A549 treated with AZD9567 at 1 μM for 4 hours (cell line): ENCODE measurements around the gene ELOVL4. TPM values are rescaled to one million over a fixed set of nuclear protein-coding genes. Genes with fewer than 3 reads are reported as not detected.

ENCODE experiments used
- total RNA-seq: library from RNA; stranded (reverse); fragments of 200-300 nt; extraction: Qiagen RNA extraction; gene quantifications from 5 replicates; pipeline ENCODE4 v1.2.3, GENCODE V29; 2022; ENCODE audit not compliant: insufficient read depth

The ELOVL4 gene
- 1.8 to 4.7 TPM (median 1.8 TPM) in 5 replicates for total RNA-seq

DNA sequence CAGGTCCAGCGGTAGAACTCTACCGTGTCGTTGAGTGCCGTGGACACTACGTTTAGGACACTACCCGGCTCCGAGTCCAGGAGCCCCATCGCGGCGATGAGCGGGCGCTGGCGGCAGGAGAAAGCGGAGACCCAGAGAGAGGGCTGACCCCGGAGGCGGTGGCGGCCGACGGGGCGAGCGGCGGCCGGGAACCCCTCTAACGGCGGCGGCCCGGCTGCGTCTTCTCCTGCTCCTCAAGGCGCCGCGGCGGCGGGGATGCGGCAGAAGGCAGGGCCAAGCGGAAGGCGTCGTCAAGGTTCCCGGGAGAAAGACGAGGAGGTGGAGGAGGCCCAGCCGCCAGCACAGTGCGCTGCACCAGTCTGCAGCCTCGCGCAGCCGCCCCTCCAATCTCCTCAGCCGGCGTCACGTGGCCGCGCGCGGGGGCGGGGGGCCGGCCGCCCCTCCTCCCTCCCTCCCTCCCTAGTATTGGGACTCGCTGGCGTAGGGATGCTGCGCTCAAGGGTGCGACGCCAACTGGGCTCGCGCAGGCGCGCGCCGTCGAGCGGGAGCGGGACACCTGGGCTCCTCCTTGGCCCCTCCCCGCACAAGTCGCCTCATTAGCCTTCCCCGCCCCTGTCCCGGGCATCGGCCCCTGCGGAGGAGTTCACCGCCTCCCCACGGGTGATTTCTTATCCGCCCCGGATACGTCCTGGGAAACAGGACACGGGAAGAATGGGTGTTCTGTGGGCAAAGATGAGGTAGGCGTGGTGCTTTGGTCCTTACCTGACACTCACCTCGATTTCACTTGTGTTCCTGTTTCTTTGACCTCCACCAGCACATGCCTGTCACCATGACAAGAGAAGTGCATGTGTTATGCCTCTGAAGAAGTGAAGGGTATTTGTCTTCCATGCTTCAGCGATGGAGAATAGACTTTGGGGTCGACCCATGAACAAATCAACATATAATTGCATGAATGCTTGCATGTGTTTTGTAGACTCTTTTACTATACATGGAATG lies at the start of gene ELOVL4:
Gene ELOVL4 (minus strand): TSS at position 363 of the 996 bp plus-strand sequence. CDS start 274 bp downstream, at position 89.

Other genes with a start within 250 kb of the ELOVL4 start
- 16.8 to 35.5 TPM (median 20.2 TPM) in 5 replicates for gene TTK, start 57.1 kb upstream of the ELOVL4 start, total RNA-seq
- gene BCKDHB, start 159.1 kb upstream of the ELOVL4 start, total RNA-seq, result 5.6 to 11.9 TPM (median 5.9 TPM) in 5 replicates